Lower leg skin (tissue), 4 donors: ENCODE measurements around the gene HDAC3. TPM values are rescaled to one million over a fixed set of nuclear protein-coding genes. Genes with fewer than 3 reads are reported as not detected.

ENCODE experiments used
- DNase-seq, 2 donors: peaks; one replicate each; pipeline ENCODE4 v3.0.0-alpha.2; 2019; ENCODE audit warnings: low spot score in 2 of 2
- H3K4me3 ChIP-seq: fragments of 200-600 bp; sonication (generic); 2 replicates; pipeline ENCODE4 v1.5.1; 2017; ENCODE audit warnings: mild to moderate bottlenecking, low read depth; ENCODE audit not compliant: poor library complexity, severe bottlenecking
- CTCF ChIP-seq, 3 donors: fragments of 450-650 bp; IDR thresholded peaks; one replicate each; pipeline ENCODE4 v1.5.1; 2016; ENCODE audit warnings: antibody characterized with exemption in 3 of 3, mild to moderate bottlenecking in 3 of 3, moderate library complexity in 2 of 3
- POLR2A ChIP-seq, 2 donors: fragments of 450-650 bp; IDR thresholded peaks; one replicate each; pipeline ENCODE4 v1.6.1; 2016 to 2017; ENCODE audit warnings: antibody characterized with exemption in 2 of 2, mild to moderate bottlenecking in 1 of 2, moderate library complexity in 1 of 2
- WGBS, 2 donors: methylation state at CpG; one replicate each; pipeline ENCODE4 v1.1.5; 2018; 5-methylcytosine and 5-hydroxymethylcytosine counted together
- intact Hi-C: fragments of 100-400 bp; cut with DNase I; formaldehyde crosslinking; loops from one replicate; pipeline ENCODE4 v1.15.0; 2023; ENCODE audit warnings: low total_unique reads
- total RNA-seq, 4 donors: library from RNA; depleted of rRNA; stranded (reverse); fragments of >200 nt; gene quantifications; one replicate each; pipeline ENCODE4 v1.1.0, GENCODE V29; 2016

Gene HDAC3
- total RNA-seq, 4 donors from 2014 or later = 49.4 to 66.4 (median 52.7) TPM

- intact Hi-C loops = no loop called here
- no peak overlapping the region for H3K4me3 ChIP-seq
- TF ChIP-seq CTCF (IDR thresholded peaks at IDR 0.05) = no peak
- no peak for TF ChIP-seq POLR2A (IDR thresholded peaks at IDR 0.05)
- 58 to 67% methylated on average over 6 of the region's 6 CpGs for WGBS, 2 donors
- peak in 1 of 2 donors; percentile 87 for DNase-seq
Measured at GRCh38 chr5:141680751-141681201, 44.1 kb upstream of the HDAC3 start.

- H3K4me3 ChIP-seq = no peak overlapping the region
- WGBS, 2 donors = 88 to 93% methylated on average over 3 to 15 of the region's 16 CpGs
- TF ChIP-seq POLR2A (IDR thresholded peaks at IDR 0.05) = no peak
- no peak for TF ChIP-seq CTCF (IDR thresholded peaks at IDR 0.05)
- intact Hi-C loops = no loop called here
- no peak for DNase-seq
Measured at GRCh38 chr5:141680178-141680577, 43.5 kb upstream of the HDAC3 start.

- intact Hi-C loops = no loop called here
Measured at GRCh38 chr5:141677415-141677814, 40.8 kb upstream of the HDAC3 start.

GRCh38 chr5:141675672-141676071 is 39.0 kb upstream of the HDAC3 start:
- DNase-seq = no peak
- no peak for TF ChIP-seq CTCF (IDR thresholded peaks at IDR 0.05)
- no peak for TF ChIP-seq POLR2A (IDR thresholded peaks at IDR 0.05)
- 79 to 90% methylated on average over 4 of the region's 4 CpGs for WGBS, 2 donors
- no peak overlapping the region for H3K4me3 ChIP-seq
- intact Hi-C loops = no loop called here

More at GRCh38 chr5:141677415-141677814, 40.8 kb upstream of the HDAC3 start:
- H3K4me3 ChIP-seq = no peak overlapping the region
- TF ChIP-seq POLR2A (IDR thresholded peaks at IDR 0.05) = no peak
- no peak for TF ChIP-seq CTCF (IDR thresholded peaks at IDR 0.05)
- no peak for DNase-seq

- H3K4me3 ChIP-seq = no peak overlapping the region
- WGBS, 2 donors = 61 to 75% methylated on average over 5 of the region's 5 CpGs
- no peak for TF ChIP-seq CTCF (IDR thresholded peaks at IDR 0.05)
- no peak for TF ChIP-seq POLR2A (IDR thresholded peaks at IDR 0.05)
- DNase-seq = no peak
- intact Hi-C loops = no loop called here
Measured at GRCh38 chr5:141674747-141675146, 38.1 kb upstream of the HDAC3 start.
